ENCODE results near the gene SNCG. TPM values are rescaled to one million over a fixed set of nuclear protein-coding genes. Genes with fewer than 3 reads are reported as not detected.
A peak's percentile ranks its signal among the peaks of the same experiment; 100 is the strongest.

SNCG gene
- total RNA-seq, 1 donor from 2014 or later: 17.2 TPM

DNA sequence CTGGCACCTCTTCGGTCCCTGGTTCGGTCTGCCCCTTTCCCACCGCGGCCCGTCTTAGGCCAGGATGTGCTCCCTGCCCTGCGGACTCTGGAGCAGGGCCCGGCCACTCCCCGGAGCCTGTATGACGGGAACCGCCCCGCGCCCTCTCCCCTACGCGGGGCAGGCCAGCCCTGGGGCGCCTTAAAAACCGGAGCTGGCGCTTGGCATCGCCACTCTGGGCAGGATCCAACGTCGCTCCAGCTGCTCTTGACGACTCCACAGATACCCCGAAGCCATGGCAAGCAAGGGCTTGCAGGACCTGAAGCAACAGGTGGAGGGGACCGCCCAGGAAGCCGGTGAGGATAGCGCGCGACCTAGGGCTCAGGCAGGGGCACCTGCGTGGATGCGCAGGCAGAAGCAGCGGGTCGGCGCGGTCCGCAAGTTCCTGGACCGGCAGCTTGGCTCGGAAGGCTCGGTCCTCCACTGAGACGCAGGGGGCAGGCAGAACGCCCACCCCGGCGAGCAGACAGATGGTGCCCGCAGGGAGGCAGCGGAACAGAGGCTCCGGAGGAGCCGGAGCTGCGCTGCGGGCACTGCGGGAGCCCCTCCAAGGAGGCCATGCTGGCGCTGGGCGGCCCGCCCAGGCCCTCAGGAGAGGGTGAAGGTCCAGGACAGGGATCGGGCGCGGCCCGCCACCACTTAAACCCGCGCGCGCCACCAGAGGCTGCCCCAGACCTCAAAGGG is 10.0 kb downstream of the SNCG start, which contains the start of gene ADIRF:
ADIRF (plus strand) TSS at position 212 of the 723 bp plus-strand sequence; CDS start at position 275, 63 bp downstream.
- H3K4me3 ChIP-seq: peak within 1 kb of the TSS; percentile 72
- no peaks in the 10 kb centered on the region for H3K36me3 ChIP-seq
- intact Hi-C loops (cut with DNase I): no loop called here
- TF ChIP-seq, protein P1, sequence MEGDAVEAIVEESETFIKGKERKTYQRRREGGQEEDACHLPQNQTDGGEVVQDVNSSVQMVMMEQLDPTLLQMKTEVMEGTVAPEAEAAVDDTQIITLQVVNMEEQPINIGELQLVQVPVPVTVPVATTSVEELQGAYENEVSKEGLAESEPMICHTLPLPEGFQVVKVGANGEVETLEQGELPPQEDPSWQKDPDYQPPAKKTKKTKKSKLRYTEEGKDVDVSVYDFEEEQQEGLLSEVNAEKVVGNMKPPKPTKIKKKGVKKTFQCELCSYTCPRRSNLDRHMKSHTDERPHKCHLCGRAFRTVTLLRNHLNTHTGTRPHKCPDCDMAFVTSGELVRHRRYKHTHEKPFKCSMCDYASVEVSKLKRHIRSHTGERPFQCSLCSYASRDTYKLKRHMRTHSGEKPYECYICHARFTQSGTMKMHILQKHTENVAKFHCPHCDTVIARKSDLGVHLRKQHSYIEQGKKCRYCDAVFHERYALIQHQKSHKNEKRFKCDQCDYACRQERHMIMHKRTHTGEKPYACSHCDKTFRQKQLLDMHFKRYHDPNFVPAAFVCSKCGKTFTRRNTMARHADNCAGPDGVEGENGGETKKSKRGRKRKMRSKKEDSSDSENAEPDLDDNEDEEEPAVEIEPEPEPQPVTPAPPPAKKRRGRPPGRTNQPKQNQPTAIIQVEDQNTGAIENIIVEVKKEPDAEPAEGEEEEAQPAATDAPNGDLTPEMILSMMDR (IDR thresholded peaks at IDR 0.05): no peak
- no peaks in the 10 kb centered on the region for H3K9me3 ChIP-seq
- ATAC-seq: peak; percentile 46
- peak; percentile 86 for DNase-seq
- H3K4me1 ChIP-seq: peaks cover 44% of the 10 kb centered on the region
- H3K27me3 ChIP-seq: no peaks in the 10 kb centered on the region
- peak within 1 kb of the TSS; percentile 97 for H3K27ac ChIP-seq

DNA sequence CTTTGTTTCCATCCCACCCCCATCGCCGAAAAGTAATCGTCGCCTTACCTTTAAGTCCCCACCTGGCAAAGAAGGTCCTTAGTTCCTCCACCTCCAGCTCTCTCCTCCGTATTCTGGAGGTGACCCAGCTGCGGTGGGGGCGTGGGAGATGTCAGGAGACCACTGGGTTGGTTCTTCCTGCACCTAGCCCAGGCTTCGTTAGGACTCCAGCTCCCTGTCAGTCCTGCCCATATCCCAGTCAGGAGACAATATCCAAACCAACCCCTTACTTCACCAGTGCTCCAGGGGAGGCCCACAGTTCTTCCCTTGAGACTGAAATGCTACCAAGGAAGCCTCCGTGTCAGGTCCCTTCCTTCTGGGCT is 10.6 kb downstream of the SNCG start:
- Histone ChIP-seq H3K9me3 (no peaks in the 10 kb centered on the region), H3K27me3 (no peaks in the 10 kb centered on the region), H3K27ac (peak overlapping the region; percentile 97), H3K4me1 (peaks cover 44% of the 10 kb centered on the region), H3K36me3 (no peaks in the 10 kb centered on the region), H3K4me3 (peak overlapping the region; percentile 72)
- TF ChIP-seq, protein P1 (IDR thresholded peaks at IDR 0.05): no peak
- intact Hi-C loops (cut with DNase I): no loop called here
- DNase-seq (no peak), ATAC-seq (no peak)

DNA sequence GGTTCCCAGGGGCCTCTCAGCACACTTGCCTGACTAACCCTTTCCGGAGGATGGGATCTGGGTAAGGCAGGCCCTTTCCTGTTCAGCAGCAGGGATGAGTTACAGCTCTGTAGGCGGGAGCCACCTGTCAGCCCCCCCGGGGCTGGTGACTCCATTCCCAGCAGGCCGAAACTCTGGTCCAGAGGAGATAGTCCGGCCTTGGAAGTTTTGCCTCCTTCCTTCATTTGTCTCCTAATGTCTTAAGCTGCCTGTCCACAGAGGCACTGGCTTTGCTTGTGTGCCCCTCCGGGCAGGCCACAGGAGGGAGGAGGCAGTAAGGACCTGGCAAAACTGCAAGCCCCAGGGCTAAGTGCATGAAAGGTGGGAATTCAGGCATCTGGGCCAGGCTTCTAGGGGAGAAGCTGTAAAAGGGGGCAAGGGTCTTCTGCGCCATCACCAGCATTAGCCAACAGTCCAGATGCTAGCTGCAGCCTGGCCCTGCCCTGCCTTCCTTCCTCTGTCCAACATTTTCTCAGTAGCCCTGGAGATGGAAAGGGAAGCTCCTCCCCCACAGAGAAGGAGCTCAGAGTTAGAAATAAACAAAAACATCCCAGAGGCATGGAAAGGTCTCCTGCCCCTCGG is 11.1 kb downstream of the SNCG start:
- DNase-seq: no peak
- Histone ChIP-seq H3K4me1 (peaks cover 44% of the 10 kb centered on the region), H3K36me3 (no peaks in the 10 kb centered on the region), H3K27me3 (no peaks in the 10 kb centered on the region), H3K4me3 (peak overlapping the region; percentile 72), H3K27ac (peak overlapping the region; percentile 97), H3K9me3 (no peaks in the 10 kb centered on the region)
- no peak for ATAC-seq
- intact Hi-C loops (cut with DNase I): no loop called here
- TF ChIP-seq, protein P1 (IDR thresholded peaks at IDR 0.05): no peak

DNA sequence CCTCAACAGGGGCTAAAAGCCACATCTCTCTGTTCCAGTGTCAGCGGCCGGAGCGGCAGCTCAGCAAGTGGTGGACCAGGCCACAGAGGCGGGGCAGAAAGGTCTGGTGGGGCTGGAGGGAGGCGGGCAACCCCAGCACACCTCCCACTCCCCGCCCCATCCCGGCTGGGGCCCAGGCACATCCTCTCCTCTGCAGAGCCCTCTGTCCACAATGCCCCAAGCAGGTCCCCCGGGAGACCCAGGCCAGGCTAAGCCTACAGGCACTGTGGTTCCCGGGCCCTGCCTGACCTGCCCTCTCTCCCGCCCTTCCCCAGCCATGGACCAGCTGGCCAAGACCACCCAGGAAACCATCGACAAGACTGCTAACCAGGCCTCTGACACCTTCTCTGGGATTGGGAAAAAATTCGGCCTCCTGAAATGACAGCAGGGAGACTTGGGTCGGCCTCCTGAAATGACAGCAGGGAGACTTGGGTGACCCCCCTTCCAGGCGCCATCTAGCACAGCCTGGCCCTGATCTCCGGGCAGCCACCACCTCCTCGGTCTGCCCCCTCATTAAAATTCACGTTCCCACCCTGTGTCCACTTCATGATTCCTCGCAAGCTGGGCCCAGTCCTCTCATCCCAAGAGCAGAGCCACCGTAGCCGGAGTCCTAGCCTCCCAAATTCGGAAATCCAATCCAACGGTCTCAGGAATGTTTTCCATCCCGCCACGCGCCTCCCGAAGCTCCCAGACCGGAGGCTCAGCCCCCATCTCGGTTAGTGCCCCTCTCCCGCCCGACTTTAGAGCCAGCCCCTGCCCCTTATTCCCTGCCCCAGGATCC is 12.0 kb downstream of the SNCG start:
- TF ChIP-seq, protein P1 (IDR thresholded peaks at IDR 0.05): no peak
- H3K27me3 ChIP-seq: no peaks in the 10 kb centered on the region
- no peaks in the 10 kb centered on the region for H3K9me3 ChIP-seq
- intact Hi-C loops (cut with DNase I): no loop called here
- ATAC-seq: peak; percentile 62
- H3K4me1 ChIP-seq: peaks cover 44% of the 10 kb centered on the region
- no peaks in the 10 kb centered on the region for H3K36me3 ChIP-seq
- peak overlapping the region; percentile 72 for H3K4me3 ChIP-seq
- H3K27ac ChIP-seq: peak overlapping the region; percentile 97
- DNase-seq: peak; percentile 89

DNA sequence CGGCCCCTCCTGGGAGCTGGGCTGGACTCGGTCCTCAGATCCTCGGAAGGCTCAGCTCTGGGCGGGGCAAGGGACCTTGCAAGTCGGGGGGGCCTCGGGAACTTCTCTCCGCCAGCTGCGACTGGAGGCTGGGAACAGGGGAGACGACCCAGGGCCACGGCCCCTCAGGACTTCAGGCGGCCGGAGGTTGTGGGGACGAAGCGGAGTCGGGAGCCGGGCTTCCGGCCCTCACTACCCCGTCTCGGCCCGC is 12.5 kb downstream of the SNCG start:
- ATAC-seq: no peak
- H3K36me3 ChIP-seq: no peaks in the 10 kb centered on the region
- H3K27ac ChIP-seq: peak overlapping the region; percentile 97
- no peak for DNase-seq
- H3K27me3 ChIP-seq: no peaks in the 10 kb centered on the region
- peak overlapping the region; percentile 72 for H3K4me3 ChIP-seq
- TF ChIP-seq, protein P1 (IDR thresholded peaks at IDR 0.05): no peak
- intact Hi-C loops (cut with DNase I): no loop called here
- H3K4me1 ChIP-seq: peaks cover 44% of the 10 kb centered on the region
- no peaks in the 10 kb centered on the region for H3K9me3 ChIP-seq
